BE2C (cell line): ENCODE results near the gene KDELR1.
A peak's percentile ranks its signal among the peaks of the same experiment; 100 is the strongest.

Experiments
- DNase-seq: peaks from one replicate; pipeline ENCODE4 v3.0.0-alpha.2; 2020
- H3K27me3 ChIP-seq: fragments of 250-450 bp; sonication (Bioruptor Pico); 2 replicates; pipeline ENCODE4 v1.5.1; 2020; ENCODE audit warnings: mild to moderate bottlenecking
- H3K36me3 ChIP-seq: fragments of 250-450 bp; sonication (Bioruptor Pico); 2 replicates; pipeline ENCODE4 v1.5.1; 2020; ENCODE audit warnings: mild to moderate bottlenecking
- H3K4me1 ChIP-seq: fragments of 250-450 bp; sonication (Bioruptor Pico); 2 replicates; pipeline ENCODE4 v1.5.1; 2020
- H3K4me3 ChIP-seq: 2 replicates; pipeline ENCODE4 v1.5.1; 2011; ENCODE audit warnings: low read depth, low read length
- H3K9me3 ChIP-seq: fragments of 250-450 bp; sonication (Bioruptor Pico); 2 replicates; pipeline ENCODE4 v1.5.1; 2020
- TF ChIP-seq, protein P1 (sequence below): IDR thresholded peaks from 2 replicates; pipeline ENCODE4 v1.5.1; 2012; ENCODE audit warnings: mild to moderate bottlenecking, low read depth, low read length

KDELR1 gene

DNA sequence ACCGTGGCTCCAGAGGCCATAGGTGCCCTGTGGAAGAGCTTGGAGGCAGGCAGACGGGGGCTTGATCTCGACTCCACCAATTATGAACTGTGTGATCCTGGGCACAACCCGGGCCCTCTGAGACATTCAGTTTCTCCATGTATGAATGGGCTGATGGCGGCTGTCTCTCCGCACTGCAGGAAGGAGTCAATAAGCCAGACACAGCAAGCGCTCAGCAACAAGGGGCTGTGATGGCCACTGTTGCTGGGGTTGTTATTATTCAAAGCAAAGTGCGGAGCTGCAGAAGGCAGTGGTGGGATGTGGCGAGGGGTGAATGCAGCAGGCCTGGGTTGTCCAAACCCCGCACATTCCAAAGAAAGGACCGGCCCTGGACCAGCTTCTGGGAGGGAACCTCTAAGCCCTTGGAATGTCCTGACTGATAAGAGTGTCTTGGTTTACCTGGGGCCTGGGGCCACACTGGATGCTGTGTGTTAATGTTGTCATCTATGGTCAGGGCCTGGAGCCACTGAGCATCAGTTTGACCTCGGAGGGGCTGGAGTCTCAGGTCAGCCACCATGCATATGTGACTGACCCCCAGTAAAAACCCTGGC, 35.9 kb downstream of the KDELR1 start:
- Histone ChIP-seq H3K36me3 (no peaks in the 10 kb centered on the region), H3K4me3 (no peak overlapping the region), H3K9me3 (no peaks in the 10 kb centered on the region), H3K27me3 (no peaks in the 10 kb centered on the region), H3K4me1 (no peaks in the 10 kb centered on the region)
- TF ChIP-seq, protein P1, sequence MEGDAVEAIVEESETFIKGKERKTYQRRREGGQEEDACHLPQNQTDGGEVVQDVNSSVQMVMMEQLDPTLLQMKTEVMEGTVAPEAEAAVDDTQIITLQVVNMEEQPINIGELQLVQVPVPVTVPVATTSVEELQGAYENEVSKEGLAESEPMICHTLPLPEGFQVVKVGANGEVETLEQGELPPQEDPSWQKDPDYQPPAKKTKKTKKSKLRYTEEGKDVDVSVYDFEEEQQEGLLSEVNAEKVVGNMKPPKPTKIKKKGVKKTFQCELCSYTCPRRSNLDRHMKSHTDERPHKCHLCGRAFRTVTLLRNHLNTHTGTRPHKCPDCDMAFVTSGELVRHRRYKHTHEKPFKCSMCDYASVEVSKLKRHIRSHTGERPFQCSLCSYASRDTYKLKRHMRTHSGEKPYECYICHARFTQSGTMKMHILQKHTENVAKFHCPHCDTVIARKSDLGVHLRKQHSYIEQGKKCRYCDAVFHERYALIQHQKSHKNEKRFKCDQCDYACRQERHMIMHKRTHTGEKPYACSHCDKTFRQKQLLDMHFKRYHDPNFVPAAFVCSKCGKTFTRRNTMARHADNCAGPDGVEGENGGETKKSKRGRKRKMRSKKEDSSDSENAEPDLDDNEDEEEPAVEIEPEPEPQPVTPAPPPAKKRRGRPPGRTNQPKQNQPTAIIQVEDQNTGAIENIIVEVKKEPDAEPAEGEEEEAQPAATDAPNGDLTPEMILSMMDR: no peak
- no peak for DNase-seq

DNA sequence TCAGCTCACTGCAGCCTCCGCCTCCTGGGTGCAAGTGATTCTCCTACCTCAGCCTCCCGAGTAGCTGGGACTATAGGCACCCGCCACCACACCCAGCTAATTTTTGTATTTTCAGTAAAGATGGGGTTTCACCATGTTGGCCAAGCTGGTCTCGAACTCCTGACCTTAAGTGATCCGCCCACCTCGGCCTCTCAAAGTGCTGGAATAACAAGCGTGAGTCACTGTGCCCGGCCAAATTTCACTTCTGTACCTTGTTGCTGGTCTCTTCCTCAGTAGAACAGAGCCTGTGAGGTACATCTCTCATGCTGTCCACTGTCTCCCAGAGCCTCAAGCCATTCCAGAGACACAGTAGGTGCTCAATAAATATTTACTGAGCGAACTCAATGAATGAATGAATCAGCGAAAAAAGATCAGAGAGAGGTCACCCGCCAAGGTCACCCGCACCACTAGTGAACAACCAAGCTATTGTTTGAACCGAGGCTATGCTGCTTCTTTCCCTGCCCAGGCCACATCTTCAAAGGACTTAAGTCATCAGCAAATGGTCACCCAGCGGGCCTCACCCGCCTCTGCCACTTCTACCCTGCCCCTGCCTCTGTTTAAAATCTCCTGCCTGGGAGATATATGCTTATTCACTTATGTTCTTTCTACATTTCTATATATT, 36.9 kb downstream of the KDELR1 start:
- no peak for DNase-seq
- no peaks in the 10 kb centered on the region for H3K9me3 ChIP-seq

DNA sequence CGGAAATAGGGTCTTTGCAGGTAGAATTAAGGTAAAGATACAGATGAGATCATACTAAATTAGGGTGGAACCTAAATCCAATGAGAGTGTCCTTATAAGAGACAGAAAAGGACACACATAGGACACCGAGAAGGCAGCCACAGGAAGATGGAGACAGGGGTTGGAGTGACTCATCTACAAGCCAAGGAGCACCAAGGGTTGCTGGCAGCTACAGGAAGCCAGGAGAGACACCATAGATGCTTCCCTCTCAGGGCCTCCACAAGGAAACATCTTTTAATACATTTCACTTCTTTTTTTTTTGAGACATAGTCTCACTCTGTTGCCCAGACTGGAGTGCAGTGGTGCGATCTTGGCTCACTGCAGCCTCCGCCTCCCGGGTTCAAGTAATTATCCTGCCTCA, 37.7 kb downstream of the KDELR1 start:
- H3K4me3 ChIP-seq: no peak overlapping the region
- DNase-seq: no peak
- TF ChIP-seq, protein P1: no peak

More for the DNA sequence above, 36.9 kb downstream of the KDELR1 start:
- H3K4me3 ChIP-seq: no peak overlapping the region
- H3K27me3 ChIP-seq: no peaks in the 10 kb centered on the region
- TF ChIP-seq, protein P1: no peak
- H3K36me3 ChIP-seq: no peaks in the 10 kb centered on the region
- no peaks in the 10 kb centered on the region for H3K4me1 ChIP-seq

DNA sequence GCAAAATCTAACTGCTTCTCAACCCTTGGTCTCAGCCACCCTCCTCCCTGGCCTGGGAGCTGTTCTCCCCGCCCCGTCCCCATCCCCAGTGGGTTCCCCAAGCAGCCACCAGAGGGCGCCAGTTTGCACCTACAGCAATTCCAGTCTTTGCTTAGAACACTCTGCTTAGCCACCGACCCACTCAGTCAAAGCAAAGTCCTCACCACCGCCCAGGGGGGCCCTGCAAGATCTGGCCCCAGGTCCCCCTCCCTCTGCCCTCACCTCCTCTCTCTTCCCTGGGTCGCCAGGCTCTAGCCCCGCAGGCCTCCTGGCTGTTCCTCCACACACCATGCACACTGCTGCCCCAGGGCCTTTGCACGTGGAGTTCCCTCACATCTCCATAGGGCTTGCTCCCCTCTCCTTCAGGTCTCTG, 40.0 kb downstream of the KDELR1 start:
- Histone ChIP-seq H3K9me3 (no peaks in the 10 kb centered on the region), H3K36me3 (no peaks in the 10 kb centered on the region), H3K4me3 (no peak overlapping the region), H3K4me1 (peaks cover 5% of the 10 kb centered on the region), H3K27me3 (no peaks in the 10 kb centered on the region)
- TF ChIP-seq, protein P1: peak; percentile 83
- DNase-seq: peak; percentile 77

More for the DNA sequence above, 37.7 kb downstream of the KDELR1 start:
- H3K4me1 ChIP-seq: no peaks in the 10 kb centered on the region
- no peaks in the 10 kb centered on the region for H3K9me3 ChIP-seq
- no peaks in the 10 kb centered on the region for H3K36me3 ChIP-seq
- H3K27me3 ChIP-seq: no peaks in the 10 kb centered on the region

DNA sequence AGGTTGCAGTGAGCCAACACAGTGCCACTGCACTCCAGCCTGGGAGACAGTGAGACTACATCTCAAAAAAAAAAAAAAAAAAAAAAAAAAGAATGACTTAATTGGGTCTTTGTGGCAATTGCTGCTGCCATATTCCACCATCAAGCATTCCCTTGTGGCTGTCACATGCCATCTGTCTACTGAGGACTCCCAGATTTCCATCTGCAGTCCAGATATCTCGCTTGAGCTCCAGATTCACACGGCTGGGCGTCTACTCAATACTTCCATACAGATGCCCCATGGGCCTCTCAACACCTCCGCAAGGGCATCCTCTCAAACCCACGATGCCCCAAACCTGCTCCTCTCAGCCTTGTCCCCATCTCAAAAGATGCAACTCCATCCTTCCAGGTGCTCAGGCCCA, 40.5 kb downstream of the KDELR1 start:
- Histone ChIP-seq H3K4me3 (no peak overlapping the region), H3K27me3 (no peaks in the 10 kb centered on the region), H3K9me3 (no peaks in the 10 kb centered on the region), H3K4me1 (peaks cover 5% of the 10 kb centered on the region), H3K36me3 (no peaks in the 10 kb centered on the region)
- DNase-seq: no peak
- TF ChIP-seq, protein P1: no peak

DNA sequence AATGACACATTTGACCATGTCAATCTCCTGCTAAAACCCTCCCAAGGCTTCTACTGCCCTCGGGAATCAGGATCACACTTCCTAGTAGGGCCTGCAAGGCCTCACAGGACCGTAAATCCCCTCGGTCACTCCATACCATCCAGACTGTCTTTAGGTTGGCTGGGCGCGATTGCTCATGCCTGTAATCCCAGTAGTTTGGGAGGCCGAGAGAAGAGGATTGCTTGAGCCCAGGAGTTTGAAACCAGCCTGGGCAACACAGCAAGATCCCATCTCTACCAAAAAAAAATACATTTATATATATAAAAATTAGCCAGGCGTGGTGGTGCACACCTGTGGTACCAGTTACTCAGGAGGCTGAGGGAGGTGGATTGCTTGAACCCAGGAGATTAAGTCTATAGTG, 42.6 kb downstream of the KDELR1 start:
- DNase-seq: no peak
- Histone ChIP-seq H3K27me3 (no peaks in the 10 kb centered on the region), H3K4me1 (peaks cover 5% of the 10 kb centered on the region), H3K36me3 (no peaks in the 10 kb centered on the region), H3K4me3 (no peak overlapping the region), H3K9me3 (no peaks in the 10 kb centered on the region)
- TF ChIP-seq, protein P1: no peak
